Measurements from ENCODE around the gene CLEC1B.
"Not testable (repeated sequence)": the region's sequence is repeated elsewhere in the genome, so short reads cannot be mapped to it uniquely, and the experiment has no call there.

CLEC1B gene

DNA sequence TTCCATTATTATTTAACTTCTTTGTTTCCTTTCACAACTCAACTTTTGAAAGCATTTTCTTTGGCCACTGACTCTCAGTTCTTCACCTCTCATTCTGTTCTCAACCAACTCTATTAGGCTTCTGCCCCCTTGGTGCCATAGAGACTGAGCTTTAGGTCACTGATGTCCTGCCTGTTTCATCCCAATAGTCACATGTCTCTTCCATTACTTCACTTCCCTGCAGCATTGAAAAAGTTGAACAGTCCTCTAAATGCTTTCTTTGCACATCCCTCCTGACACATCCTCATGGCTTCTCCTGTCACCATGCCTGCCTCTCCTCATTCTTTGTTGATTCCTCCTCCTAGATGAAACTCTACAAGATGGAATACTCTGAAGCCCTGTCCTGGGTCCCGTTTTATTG lies 25.0 kb downstream of the CLEC1B start:
- DNase-seq, result no peak

DNA sequence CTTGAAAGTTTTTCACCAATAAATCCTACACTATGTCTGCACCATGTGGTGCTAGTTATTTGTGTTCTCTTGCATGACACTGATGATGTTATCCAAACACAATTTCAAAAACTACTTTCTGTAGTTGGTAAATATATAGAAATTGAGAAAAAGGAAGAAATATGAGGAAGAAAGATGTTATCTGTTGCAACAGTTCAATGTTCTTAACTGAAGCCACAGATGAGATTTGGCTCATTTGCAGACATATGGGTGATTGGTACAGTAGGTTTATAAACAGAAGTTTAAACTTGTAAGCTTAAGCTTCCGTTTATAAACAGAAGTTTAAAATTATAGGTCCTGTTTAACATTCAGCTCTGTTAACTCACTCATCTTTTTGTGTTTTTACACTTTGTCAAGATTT lies 27.7 kb downstream of the CLEC1B start, which contains the start of gene CLEC12A:
Gene CLEC12A (plus strand): TSS at position 229 of the 400 bp plus-strand sequence. CDS start 188 bp downstream, outside the sequence.
- DNase-seq, result no peak

DNA sequence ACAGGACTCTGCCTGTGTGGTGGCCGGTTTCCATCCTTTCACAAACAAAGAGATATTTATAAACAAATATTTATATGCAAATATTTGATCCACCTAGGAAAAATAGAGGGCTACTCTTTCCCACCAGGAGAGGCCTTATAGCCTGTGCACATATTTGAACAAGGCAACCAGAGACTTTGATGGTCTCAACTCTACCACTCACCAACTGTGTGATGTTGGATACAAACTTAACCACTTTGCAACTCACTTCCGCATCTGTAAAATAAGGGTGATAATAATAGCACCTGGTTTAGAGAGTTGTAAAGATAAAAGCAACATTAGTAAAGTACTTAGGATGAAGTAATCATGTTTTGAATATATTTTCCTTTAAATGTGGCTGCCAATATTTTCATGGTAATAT lies 29.2 kb downstream of the CLEC1B start:
- no peak for DNase-seq

DNA sequence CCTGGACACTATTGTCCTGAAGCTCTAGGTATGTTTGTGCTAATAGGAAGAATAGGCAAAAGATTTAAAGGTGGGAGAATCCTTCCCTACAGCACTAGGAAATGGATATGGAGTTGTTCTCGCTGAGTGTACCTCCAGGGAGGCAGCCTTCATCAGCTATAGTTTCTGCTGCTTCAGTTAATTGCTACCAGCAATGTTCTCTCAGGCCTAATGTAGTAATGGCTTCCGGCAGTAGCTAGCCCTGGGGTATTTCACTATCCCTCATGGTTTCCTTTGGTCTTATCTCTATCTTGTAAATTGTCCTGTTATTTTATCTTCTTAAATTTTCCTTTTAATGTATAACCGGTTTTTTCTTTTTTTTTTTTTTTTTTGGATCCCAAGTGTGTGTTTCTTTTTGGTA lies 37.0 kb downstream of the CLEC1B start:
- no peak for DNase-seq

GRCh38 chr12:9961106-9961505 lies 37.8 kb downstream of the CLEC1B start:
- no peak for DNase-seq

- no peak for DNase-seq
These were observed 38.3 kb downstream of the CLEC1B start for GRCh38 chr12:9960590-9960989.

GRCh38 chr12:9957834-9958233 lies 41.1 kb downstream of the CLEC1B start:
- DNase-seq, result no peak

GRCh38 chr12:9952954-9953729 lies 45.8 kb downstream of the CLEC1B start:
- DNase-seq, result not testable (repeated sequence)

DNA sequence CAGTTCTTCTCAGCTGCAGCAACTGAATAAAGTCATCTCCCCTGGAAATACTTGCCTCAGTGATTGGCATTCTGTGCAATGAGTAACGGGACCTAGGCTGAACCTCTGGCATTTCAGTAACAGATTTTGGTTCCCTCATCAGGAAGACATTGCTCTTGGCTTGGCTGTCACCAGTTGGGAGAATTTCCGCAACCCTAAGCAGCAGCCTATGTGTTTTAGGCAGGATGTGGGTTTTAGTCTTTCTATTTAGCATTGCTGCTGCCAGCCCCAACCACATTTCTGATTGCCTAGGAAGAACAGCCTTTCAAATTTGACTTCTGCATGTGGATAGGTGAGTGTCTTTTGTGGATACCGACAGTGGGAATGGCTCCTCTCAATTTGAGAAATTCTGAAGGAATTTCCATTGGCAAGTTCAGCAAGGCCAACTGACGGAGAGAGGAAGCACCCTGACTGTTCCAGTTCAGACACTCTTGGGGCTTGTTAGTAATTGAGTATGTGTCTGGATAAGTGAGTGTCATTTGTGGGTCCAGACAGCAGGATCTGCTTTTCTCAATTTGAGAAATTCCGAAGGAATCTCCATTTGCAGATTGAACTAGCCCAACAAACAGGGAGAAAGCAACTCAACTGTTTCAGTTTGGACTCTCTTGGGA lies 47.8 kb downstream of the CLEC1B start:
- no peak for DNase-seq

GRCh38 chr12:9948606-9949296 lies 50.2 kb downstream of the CLEC1B start:
- DNase-seq, result no peak

- no peak for DNase-seq
These were observed 51.2 kb downstream of the CLEC1B start for GRCh38 chr12:9947674-9948073.

GRCh38 chr12:9944391-9944790 lies 54.5 kb downstream of the CLEC1B start:
- no peak for DNase-seq

- DNase-seq, result no peak
These were observed 55.7 kb downstream of the CLEC1B start for GRCh38 chr12:9943240-9943639.
